Lung (tissue), 12 donors: Measurements from ENCODE around the gene MAST1. TPM values are rescaled to one million over a fixed set of nuclear protein-coding genes. Genes with fewer than 3 reads are reported as not detected.
"Not testable (repeated sequence)": the region's sequence is repeated elsewhere in the genome, so short reads cannot be mapped to it uniquely, and the experiment has no call there.

ENCODE experiments used
- ATAC-seq: fragments of 200-7000 bp; cut with Tn5 transposase; one replicate; pipeline ENCODE4 v1.9.1; 2020; ENCODE audit warnings: moderate number of reproducible peaks; ENCODE audit not compliant: insufficient read depth, low FRiP score
- DNase-seq, 3 donors: peaks; one replicate each; pipeline ENCODE4 v3.0.0-alpha.2; 2013 to 2017
- H3K27ac ChIP-seq, 2 donors: one replicate each; pipeline ENCODE4 v1.5.1; 2013; ENCODE audit warnings: mild to moderate bottlenecking in 2 of 2, moderate library complexity in 2 of 2, control low read depth in 1 of 2, inconsistent platforms in 1 of 2, low read depth in 1 of 2, low read length in 1 of 2
- H3K27me3 ChIP-seq, 3 donors: one replicate each; pipeline ENCODE4 v1.5.1; 2013; ENCODE audit warnings: low read length in 2 of 3; ENCODE audit not compliant: control insufficient read depth in 3 of 3, insufficient read depth in 3 of 3
- H3K36me3 ChIP-seq, 4 donors: one replicate each; pipeline ENCODE4 v1.5.1; 2013; ENCODE audit warnings: low read length in 4 of 4, mild to moderate bottlenecking in 1 of 4, moderate library complexity in 1 of 4; ENCODE audit not compliant: control insufficient read depth in 4 of 4, insufficient read depth in 4 of 4
- H3K4me1 ChIP-seq, 5 donors: one replicate each; pipeline ENCODE4 v1.5.1; 2013; ENCODE audit warnings: low read length in 5 of 5, mild to moderate bottlenecking in 2 of 5, moderate library complexity in 1 of 5; ENCODE audit not compliant: control insufficient read depth in 5 of 5, insufficient read depth in 5 of 5
- H3K4me3 ChIP-seq: one replicate; pipeline ENCODE4 v1.5.1; 2013; ENCODE audit warnings: mild to moderate bottlenecking, control low read depth, moderate library complexity
- H3K9ac ChIP-seq, 2 donors: one replicate each; pipeline ENCODE4 v1.5.1; 2013; ENCODE audit warnings: low read length in 2 of 2, control low read depth in 1 of 2; ENCODE audit not compliant: insufficient read depth in 1 of 2
- H3K9me3 ChIP-seq, 4 donors: one replicate each; pipeline ENCODE4 v1.5.1; 2013; ENCODE audit warnings: low read length in 3 of 4, mild to moderate bottlenecking in 1 of 4, moderate library complexity in 1 of 4; ENCODE audit not compliant: control insufficient read depth in 4 of 4, insufficient read depth in 3 of 4
- CTCF ChIP-seq: IDR thresholded peaks from 2 replicates; pipeline ENCODE4 v1.5.1; 2012; ENCODE audit warnings: mild to moderate bottlenecking; ENCODE audit errors: control extremely low read depth, extremely low read depth
- WGBS, 2 donors: extraction: QIAGEN DNeasy Blood & Tissue Kit; methylation state at CpG; one replicate each; pipeline ENCODE4 v1.1.7; 2013; 5-methylcytosine and 5-hydroxymethylcytosine counted together
- polyA plus RNA-seq, 2 donors: library from polyadenylated mRNA; stranded (reverse); fragments of 200-250 nt; gene quantifications; one replicate each; pipeline ENCODE4 v1.2.1, GENCODE V29; 2013
- total RNA-seq, 2 donors: library from RNA; depleted of rRNA in 1 of 2; stranded (reverse); fragments of >200 nt in 1 of 2; gene quantifications; one replicate each; pipeline ENCODE4 v1.2.1, GENCODE V29; 2014 to 2021
- donor health status: control.
- donor health status: control.
- donor health status: Bipolar disorder and iron deficiency.
- donor health status: healthy.
- donor health status: DM: yes; HTN: yes; CAD: no.

MAST1 gene
- total and polyA plus RNA-seq, 4 donors = 0.08 to 0.88 (median 0.41) TPM

GRCh38 chr19:12804051-12804450 is 34.3 kb upstream of the MAST1 start:
- ATAC-seq (no peak), DNase-seq (no peak)
- H3K27ac ChIP-seq = no peak overlapping the region
- H3K36me3 ChIP-seq = peaks cover 0 to 17% (median 7%) of the 10 kb centered on the region in 4 donors
- no peaks in the 10 kb centered on the region for H3K9me3 ChIP-seq
- H3K4me1 ChIP-seq = peaks cover 3 to 30% (median 10%) of the 10 kb centered on the region in 5 donors
- TF ChIP-seq CTCF = no peak
- H3K27me3 ChIP-seq = no peaks in the 10 kb centered on the region
- WGBS, 2 donors = 93 to 95% methylated on average over 26 of the region's 26 CpGs
- H3K4me3 ChIP-seq = no peak overlapping the region
- H3K9ac ChIP-seq = no peak overlapping the region

GRCh38 chr19:12806242-12807081 is 31.9 kb upstream of the MAST1 start, which contains the start of gene RNASEH2A:
RNASEH2A (plus strand) TSS chr19:12806584; CDS start chr19:12806674, 90 bp downstream.
- H3K9me3 ChIP-seq = no peaks in the 10 kb centered on the region
- peak; percentile 92 for ATAC-seq
- H3K27ac ChIP-seq = peak within 1 kb of the TSS; percentile 50 to 74
- peak; percentile 92 to 95 (median 93) for DNase-seq
- peaks cover 0 to 17% (median 7%) of the 10 kb centered on the region in 4 donors for H3K36me3 ChIP-seq
- 4 to 5% methylated on average over 66 of the region's 66 CpGs for WGBS, 2 donors
- no peak for TF ChIP-seq CTCF
- peak within 1 kb of the TSS; percentile 58 to 78 for H3K9ac ChIP-seq
- no peaks in the 10 kb centered on the region for H3K27me3 ChIP-seq
- H3K4me1 ChIP-seq = peaks cover 3 to 18% (median 9%) of the 10 kb centered on the region in 5 donors
- peak within 1 kb of the TSS; percentile 79 for H3K4me3 ChIP-seq

- H3K9ac ChIP-seq = no peak overlapping the region
- no peaks in the 10 kb centered on the region for H3K4me1 ChIP-seq
- ATAC-seq = no peak
- H3K27me3 ChIP-seq = no peaks in the 10 kb centered on the region
- H3K4me3 ChIP-seq = no peak overlapping the region
- no peak overlapping the region for H3K27ac ChIP-seq
- peaks cover 0 to 12% (median 9%) of the 10 kb centered on the region in 4 donors for H3K36me3 ChIP-seq
- WGBS, 2 donors = 95 to 97% methylated on average over 7 of the region's 7 CpGs
- no peak for TF ChIP-seq CTCF
- no peak for DNase-seq
- H3K9me3 ChIP-seq = no peaks in the 10 kb centered on the region
Observed at GRCh38 chr19:12815088-12815487, 23.2 kb upstream of the MAST1 start.

GRCh38 chr19:12817188-12817587 is 21.1 kb upstream of the MAST1 start:
- H3K36me3 ChIP-seq, H3K9ac ChIP-seq, H3K4me3 ChIP-seq, H3K9me3 ChIP-seq, H3K27me3 ChIP-seq, DNase-seq, H3K27ac ChIP-seq, ATAC-seq, H3K4me1 ChIP-seq: not testable (repeated sequence)
- WGBS, 2 donors = 94 to 96% methylated on average over 6 of the region's 6 CpGs

- DNase-seq, H3K9me3 ChIP-seq, H3K4me1 ChIP-seq, H3K36me3 ChIP-seq, H3K9ac ChIP-seq, ATAC-seq, H3K27ac ChIP-seq, H3K27me3 ChIP-seq, H3K4me3 ChIP-seq: not testable (repeated sequence)
- WGBS, 2 donors = 94 to 95% methylated on average over 11 of the region's 11 CpGs
Observed at GRCh38 chr19:12817810-12818209, 20.5 kb upstream of the MAST1 start.
